Colonic mucosa (tissue), 4 donors: ENCODE results near the gene ZMIZ1. TPM values are rescaled to one million over a fixed set of nuclear protein-coding genes. Genes with fewer than 3 reads are reported as not detected.

ENCODE experiments used
- DNase-seq: peaks from one replicate; pipeline ENCODE4 v3.0.0-alpha.2; 2020
- H3K27ac ChIP-seq: fragments of 200-600 bp; one replicate; pipeline ENCODE4 v1.8.0; 2021
- H3K27me3 ChIP-seq: fragments of 200-600 bp; one replicate; pipeline ENCODE4 v1.8.0; 2021
- H3K36me3 ChIP-seq: fragments of 200-600 bp; one replicate; pipeline ENCODE4 v1.8.0; 2021
- H3K4me1 ChIP-seq: fragments of 200-600 bp; one replicate; pipeline ENCODE4 v1.8.0; 2021; ENCODE audit warnings: mild to moderate bottlenecking
- H3K4me3 ChIP-seq: fragments of 200-600 bp; one replicate; pipeline ENCODE4 v1.8.0; 2021
- H3K9ac ChIP-seq, 2 donors: one replicate each; pipeline ENCODE4 v1.7.0; 2013; ENCODE audit warnings: control low read depth in 2 of 2, low read depth in 2 of 2, low read length in 2 of 2
- H3K9me3 ChIP-seq: fragments of 200-600 bp; one replicate; pipeline ENCODE4 v1.8.0; 2021
- CTCF ChIP-seq: fragments of 200-600 bp; IDR thresholded peaks from one replicate; pipeline ENCODE4 v1.8.0; 2022; ENCODE audit warnings: antibody characterized with exemption, mild to moderate bottlenecking
- intact Hi-C: fragments of 100-400 bp; cut with DNase I; formaldehyde crosslinking; loops from one replicate; pipeline ENCODE4 v1.14.1; 2022
- total RNA-seq, 2 donors: library from RNA; stranded (reverse); fragmentation: NEBNext Ultra II Directional in 1 of 2; extraction: Animal tissue kit (Norgen Biotek cat#: 25700) in 1 of 2; gene quantifications; one replicate each; pipeline ENCODE4 v1.2.1, GENCODE V29; 2021
- donor health status: healthy.
- donor health status: DM: no; HTN: no; CAD: no.
- donor health status: DM: no; HTN: no; CAD: no.

The ZMIZ1 gene
- total RNA-seq, 2 donors from 2014 or later = 51.0 to 54.0 TPM

GRCh38 chr10:79345241-79346011 lies 276.7 kb downstream of the ZMIZ1 start:
- Histone ChIP-seq H3K27ac (no peak overlapping the region), H3K4me1 (peaks cover 12% of the 10 kb centered on the region), H3K9ac (no peak overlapping the region), H3K4me3 (no peak overlapping the region), H3K36me3 (peaks cover 2% of the 10 kb centered on the region), H3K27me3 (no peaks in the 10 kb centered on the region), H3K9me3 (no peaks in the 10 kb centered on the region)
- intact Hi-C loops = no loop called here
- DNase-seq = peak; percentile 17
- TF ChIP-seq CTCF = no peak

- DNase-seq = peak; percentile 13
- no peak overlapping the region for H3K4me3 ChIP-seq
- intact Hi-C loops = no loop called here
- peaks cover 12% of the 10 kb centered on the region for H3K4me1 ChIP-seq
- H3K36me3 ChIP-seq = peaks cover 7% of the 10 kb centered on the region
- no peak overlapping the region for H3K9ac ChIP-seq
- no peak overlapping the region for H3K27ac ChIP-seq
- H3K9me3 ChIP-seq = no peaks in the 10 kb centered on the region
- TF ChIP-seq CTCF = no peak
- H3K27me3 ChIP-seq = no peaks in the 10 kb centered on the region
Measured at GRCh38 chr10:79346012-79346340, 277.2 kb downstream of the ZMIZ1 start.

GRCh38 chr10:79346388-79347225 lies 277.8 kb downstream of the ZMIZ1 start:
- H3K4me3 ChIP-seq = no peak overlapping the region
- H3K36me3 ChIP-seq = peaks cover 8% of the 10 kb centered on the region
- intact Hi-C loops = no loop called here
- H3K27me3 ChIP-seq = no peaks in the 10 kb centered on the region
- no peaks in the 10 kb centered on the region for H3K9me3 ChIP-seq
- TF ChIP-seq CTCF = no peak
- peaks cover 12% of the 10 kb centered on the region for H3K4me1 ChIP-seq
- DNase-seq = peak; percentile 21
- H3K27ac ChIP-seq = peak overlapping the region; percentile 83
- peak overlapping the region in 1 of 2 donors; percentile 10 for H3K9ac ChIP-seq

- H3K27me3 ChIP-seq = no peaks in the 10 kb centered on the region
- peak within 1 kb of the TSS; percentile 93 for H3K4me3 ChIP-seq
- H3K27ac ChIP-seq = peak within 1 kb of the TSS; percentile 83
- peak; percentile 99 for TF ChIP-seq CTCF
- H3K4me1 ChIP-seq = peaks cover 12% of the 10 kb centered on the region
- peak within 1 kb of the TSS; percentile 75 to 92 for H3K9ac ChIP-seq
- H3K36me3 ChIP-seq = peaks cover 15% of the 10 kb centered on the region
- intact Hi-C loops = no loop called here
- DNase-seq = peak; percentile 95
- H3K9me3 ChIP-seq = no peaks in the 10 kb centered on the region
Measured at GRCh38 chr10:79347226-79347893, 278.6 kb downstream of the ZMIZ1 start, which contains the start of gene PPIF. Gene PPIF, plus strand, starts transcription at chr10:79347469. Its CDS starts 80 bp downstream, at chr10:79347549.

- H3K36me3 ChIP-seq = peaks cover 22% of the 10 kb centered on the region
- peak overlapping the region; percentile 83 for H3K27ac ChIP-seq
- peak overlapping the region; percentile 93 for H3K4me3 ChIP-seq
- no peaks in the 10 kb centered on the region for H3K9me3 ChIP-seq
- intact Hi-C loops = no loop called here
- peak overlapping the region; percentile 75 to 92 for H3K9ac ChIP-seq
- peak; percentile 81 for DNase-seq
- no peak for TF ChIP-seq CTCF
- H3K4me1 ChIP-seq = peaks cover 12% of the 10 kb centered on the region
- no peaks in the 10 kb centered on the region for H3K27me3 ChIP-seq
Measured at GRCh38 chr10:79347894-79348639, 279.3 kb downstream of the ZMIZ1 start.
